Activated naive CD4-positive, alpha-beta T cell treated with anti-CD3 and anti-CD28 coated beads for 36 hours (primary cell): ENCODE measurements around the gene MST1R. TPM values are rescaled to one million over a fixed set of nuclear protein-coding genes. Genes with fewer than 3 reads are reported as not detected.

ENCODE experiments used
- CTCF ChIA-PET: fragments of 350-600 bp; sonication (Branson Sonifier 250); formaldehyde crosslinking; loops from one replicate; lab custom pipeline; 2021; ENCODE audit warnings: antibody characterized with exemption; lab: Charles Lee
- DNase-seq: peaks from one replicate; pipeline ENCODE4 v3.0.0-alpha.2; 2020
- H3K27ac Mint-ChIP-seq: one replicate; pipeline ENCODE4 v1.8.0; 2021; ENCODE audit warnings: mild to moderate bottlenecking, mixed read lengths
- H3K27me3 Mint-ChIP-seq: one replicate; pipeline ENCODE4 v1.8.0; 2021; ENCODE audit warnings: low read depth, mixed read lengths
- H3K36me3 Mint-ChIP-seq: one replicate; pipeline ENCODE4 v1.8.0; 2021; ENCODE audit warnings: low read depth, mixed read lengths
- H3K4me1 Mint-ChIP-seq: one replicate; pipeline ENCODE4 v1.8.0; 2021; ENCODE audit warnings: low read depth, mixed read lengths
- H3K4me3 Mint-ChIP-seq: one replicate; pipeline ENCODE4 v1.8.0; 2021; ENCODE audit warnings: mild to moderate bottlenecking, moderate library complexity, mixed read lengths
- H3K9me3 Mint-ChIP-seq: one replicate; pipeline ENCODE4 v1.8.0; 2021; ENCODE audit warnings: mixed read lengths
- intact Hi-C: fragments of 100-400 bp; cut with micrococcal nuclease; formaldehyde crosslinking; loops from one replicate; pipeline ENCODE4 v1.15.1; 2023
- total RNA-seq, 2 experiments: library from RNA; stranded (reverse); gene quantifications; one replicate each; pipeline ENCODE4 v1.2.3, GENCODE V29; 2021

Gene MST1R
- total RNA-seq, 2 experiments from 2014 or later, result 0.27 to 0.41 TPM

- intact Hi-C loops, result no loop called here
- Mint-ChIP-seq H3K36me3 (no peaks in the 10 kb centered on the region), H3K27ac (no peak overlapping the region), H3K4me1 (no peaks in the 10 kb centered on the region), H3K9me3 (no peaks in the 10 kb centered on the region), H3K27me3 (no peaks in the 10 kb centered on the region), H3K4me3 (no peak overlapping the region)
- no peak for DNase-seq
- CTCF ChIA-PET, result no interaction called here
These were observed 14.4 kb downstream of the MST1R start for GRCh38 chr3:49889296-49889695.

- Mint-ChIP-seq H3K9me3 (no peaks in the 10 kb centered on the region), H3K4me1 (no peaks in the 10 kb centered on the region), H3K27ac (no peak overlapping the region), H3K36me3 (no peaks in the 10 kb centered on the region), H3K4me3 (no peak overlapping the region), H3K27me3 (no peaks in the 10 kb centered on the region)
- intact Hi-C loops, result no loop called here
- CTCF ChIA-PET, result no interaction called here
- DNase-seq, result no peak
These were observed 16.8 kb downstream of the MST1R start for GRCh38 chr3:49886922-49887265.

- peaks cover 2% of the 10 kb centered on the region for H3K27me3 Mint-ChIP-seq
- no peak overlapping the region for H3K27ac Mint-ChIP-seq
- no peaks in the 10 kb centered on the region for H3K9me3 Mint-ChIP-seq
- H3K36me3 Mint-ChIP-seq, result no peaks in the 10 kb centered on the region
- intact Hi-C loops, result no loop called here
- DNase-seq, result no peak
- CTCF ChIA-PET, result interaction anchor here (0.8 kb wide), 1 partner anchor 23 kb away, joined by 3 read pairs; no protein-coding TSS in a partner anchor
- no peak overlapping the region for H3K4me3 Mint-ChIP-seq
- no peaks in the 10 kb centered on the region for H3K4me1 Mint-ChIP-seq
These were observed 19.7 kb downstream of the MST1R start for GRCh38 chr3:49883998-49884397.

- H3K9me3 Mint-ChIP-seq, result no peaks in the 10 kb centered on the region
- H3K4me3 Mint-ChIP-seq, result no peak overlapping the region
- H3K4me1 Mint-ChIP-seq, result no peaks in the 10 kb centered on the region
- CTCF ChIA-PET, result no interaction called here
- H3K36me3 Mint-ChIP-seq, result no peaks in the 10 kb centered on the region
- DNase-seq, result no peak
- intact Hi-C loops, result no loop called here
- H3K27ac Mint-ChIP-seq, result no peak overlapping the region
- H3K27me3 Mint-ChIP-seq, result peaks cover 2% of the 10 kb centered on the region
These were observed 21.5 kb downstream of the MST1R start for GRCh38 chr3:49882166-49882565.

GRCh38 chr3:49880581-49881315, 22.9 kb downstream of the MST1R start:
- intact Hi-C loops, result no loop called here
- no peak overlapping the region for H3K4me3 Mint-ChIP-seq
- DNase-seq, result no peak
- no peaks in the 10 kb centered on the region for H3K9me3 Mint-ChIP-seq
- H3K27ac Mint-ChIP-seq, result no peak overlapping the region
- H3K4me1 Mint-ChIP-seq, result no peaks in the 10 kb centered on the region
- H3K27me3 Mint-ChIP-seq, result peaks cover 2% of the 10 kb centered on the region
- no peaks in the 10 kb centered on the region for H3K36me3 Mint-ChIP-seq
- CTCF ChIA-PET, result interaction anchor here (0.8 kb wide), 1 partner anchor 25 kb away, joined by 3 read pairs; no protein-coding TSS in a partner anchor

- Mint-ChIP-seq H3K27ac (no peak overlapping the region), H3K4me3 (no peak overlapping the region), H3K27me3 (peaks cover 2% of the 10 kb centered on the region), H3K4me1 (no peaks in the 10 kb centered on the region), H3K36me3 (no peaks in the 10 kb centered on the region), H3K9me3 (no peaks in the 10 kb centered on the region)
- intact Hi-C loops, result no loop called here
- DNase-seq, result no peak
- CTCF ChIA-PET, result no interaction called here
These were observed 24.0 kb downstream of the MST1R start for GRCh38 chr3:49879721-49880120.

GRCh38 chr3:49878686-49879085, 25.0 kb downstream of the MST1R start:
- Mint-ChIP-seq H3K27me3 (peaks cover 2% of the 10 kb centered on the region), H3K9me3 (no peaks in the 10 kb centered on the region), H3K27ac (no peak overlapping the region), H3K4me1 (no peaks in the 10 kb centered on the region), H3K36me3 (no peaks in the 10 kb centered on the region), H3K4me3 (no peak overlapping the region)
- intact Hi-C loops, result no loop called here
- no peak for DNase-seq
- CTCF ChIA-PET, result interaction anchor here (0.7 to 1.5 kb wide), 2 partner anchors 223 to 340 kb away, joined by 3 read pairs; no protein-coding TSS in a partner anchor

GRCh38 chr3:49877716-49878115, 26.0 kb downstream of the MST1R start:
- Mint-ChIP-seq H3K4me1 (no peaks in the 10 kb centered on the region), H3K9me3 (no peaks in the 10 kb centered on the region), H3K36me3 (no peaks in the 10 kb centered on the region), H3K27ac (no peak overlapping the region), H3K4me3 (no peak overlapping the region), H3K27me3 (peaks cover 2% of the 10 kb centered on the region)
- DNase-seq, result no peak
- CTCF ChIA-PET, result interaction anchor here (1.5 kb wide), 1 partner anchor 339 kb away, joined by 3 read pairs; no protein-coding TSS in a partner anchor
- intact Hi-C loops, result no loop called here

GRCh38 chr3:49876567-49876966, 27.1 kb downstream of the MST1R start:
- H3K36me3 Mint-ChIP-seq, result no peaks in the 10 kb centered on the region
- peaks cover under 1% of the 10 kb centered on the region for H3K27me3 Mint-ChIP-seq
- no peak overlapping the region for H3K4me3 Mint-ChIP-seq
- CTCF ChIA-PET, result no interaction called here
- no peak overlapping the region for H3K27ac Mint-ChIP-seq
- no peaks in the 10 kb centered on the region for H3K4me1 Mint-ChIP-seq
- intact Hi-C loops, result no loop called here
- no peaks in the 10 kb centered on the region for H3K9me3 Mint-ChIP-seq
- DNase-seq, result no peak

GRCh38 chr3:49873623-49874022, 30.1 kb downstream of the MST1R start:
- Mint-ChIP-seq H3K4me3 (no peak overlapping the region), H3K27me3 (peaks cover 10% of the 10 kb centered on the region), H3K4me1 (no peaks in the 10 kb centered on the region), H3K9me3 (no peaks in the 10 kb centered on the region), H3K36me3 (no peaks in the 10 kb centered on the region), H3K27ac (no peak overlapping the region)
- CTCF ChIA-PET, result no interaction called here
- intact Hi-C loops, result no loop called here
- DNase-seq, result no peak

- CTCF ChIA-PET, result interaction anchor here (0.5 kb wide), 1 partner anchor 497 kb away, joined by 3 read pairs; no protein-coding TSS in a partner anchor
- Mint-ChIP-seq H3K36me3 (no peaks in the 10 kb centered on the region), H3K27ac (no peak overlapping the region), H3K4me3 (no peak overlapping the region), H3K9me3 (no peaks in the 10 kb centered on the region), H3K4me1 (no peaks in the 10 kb centered on the region), H3K27me3 (peaks cover 16% of the 10 kb centered on the region)
- intact Hi-C loops, result no loop called here
- DNase-seq, result peak; percentile 25
These were observed 30.8 kb downstream of the MST1R start for GRCh38 chr3:49872801-49873281.

GRCh38 chr3:49871531-49872153, 32.0 kb downstream of the MST1R start:
- Mint-ChIP-seq H3K36me3 (no peaks in the 10 kb centered on the region), H3K4me3 (no peak overlapping the region)
- CTCF ChIA-PET, result interaction anchor here (0.6 kb wide), 1 partner anchor 790 kb away, joined by 3 read pairs; no protein-coding TSS in a partner anchor

More at GRCh38 chr3:49871531-49872153, 32.0 kb downstream of the MST1R start:
- DNase-seq, result no peak
- no peaks in the 10 kb centered on the region for H3K9me3 Mint-ChIP-seq
- no peak overlapping the region for H3K27ac Mint-ChIP-seq
- H3K4me1 Mint-ChIP-seq, result no peaks in the 10 kb centered on the region
- H3K27me3 Mint-ChIP-seq, result peaks cover 25% of the 10 kb centered on the region
- intact Hi-C loops, result no loop called here
